Stimulated activated naive CD4-positive, alpha-beta T cell treated with Interleukin-2 at 50 U/mL for 16 hours (primary cell): Measurements from ENCODE around the gene DOP1B.
"Not testable (repeated sequence)": the region's sequence is repeated elsewhere in the genome, so short reads cannot be mapped to it uniquely, and the experiment has no call there.

Source experiments
- DNase-seq: peaks from one replicate; lab custom pipeline; 2025; lab: John Stamatoyannopoulos, UW

The DOP1B gene

GRCh38 chr21:36139791-36140190, 16.8 kb upstream of the DOP1B start:
- DNase-seq, result not testable (repeated sequence)

- peak; percentile 81 for DNase-seq
These were observed 15.1 kb upstream of the DOP1B start for GRCh38 chr21:36141513-36141925.

- DNase-seq, result not testable (repeated sequence)
These were observed 12.4 kb upstream of the DOP1B start for GRCh38 chr21:36144233-36144632.

- DNase-seq, result no peak
These were observed 11.4 kb upstream of the DOP1B start for GRCh38 chr21:36145259-36145658.

- no peak for DNase-seq
These were observed 8.7 kb upstream of the DOP1B start for GRCh38 chr21:36147911-36148310.

GRCh38 chr21:36148886-36149285, 7.7 kb upstream of the DOP1B start:
- no peak for DNase-seq

- no peak for DNase-seq
These were observed 6.6 kb upstream of the DOP1B start for GRCh38 chr21:36149788-36150711.

- no peak for DNase-seq
These were observed 853 bp upstream of the DOP1B start for GRCh38 chr21:36155603-36156338.

GRCh38 chr21:36156339-36156814, 247 bp upstream of the DOP1B start:
- peak; percentile 100 for DNase-seq

GRCh38 chr21:36159356-36159921, 2.8 kb downstream of the DOP1B start:
- DNase-seq, result no peak

- DNase-seq, result no peak
These were observed 4.2 kb downstream of the DOP1B start for GRCh38 chr21:36160850-36161178.

GRCh38 chr21:36162631-36163030, 6.0 kb downstream of the DOP1B start:
- DNase-seq, result no peak

- DNase-seq, result no peak
These were observed 7.4 kb downstream of the DOP1B start for GRCh38 chr21:36163750-36164741.

- DNase-seq, result no peak
These were observed 8.7 kb downstream of the DOP1B start for GRCh38 chr21:36165356-36165755.

GRCh38 chr21:36166705-36167104, 10.1 kb downstream of the DOP1B start:
- no peak for DNase-seq

GRCh38 chr21:36167541-36167940, 10.9 kb downstream of the DOP1B start:
- DNase-seq, result no peak

GRCh38 chr21:36169470-36170128, 13.0 kb downstream of the DOP1B start:
- DNase-seq, result no peak

- DNase-seq, result no peak
These were observed 14.2 kb downstream of the DOP1B start for GRCh38 chr21:36170823-36171222.

GRCh38 chr21:36171336-36171735, 14.7 kb downstream of the DOP1B start:
- no peak for DNase-seq

- DNase-seq, result no peak
These were observed 15.2 kb downstream of the DOP1B start for GRCh38 chr21:36171741-36172331.

GRCh38 chr21:36174780-36175179, 18.2 kb downstream of the DOP1B start:
- DNase-seq, result no peak
